HEK293 (cell line): ENCODE results near the gene NR3C2.

Experiments used
- REST ChIP-seq: fragments of 450-650 bp; formaldehyde crosslinking; IDR thresholded peaks from 2 replicates; pipeline ENCODE4 v1.5.1; 2016; ENCODE audit warnings: missing biosample characterization, missing genetic modification characterization
- YY2 ChIP-seq: fragments of 450-650 bp; formaldehyde crosslinking; IDR thresholded peaks from 2 replicates; pipeline ENCODE4 v1.5.1; 2016; ENCODE audit warnings: missing biosample characterization, missing genetic modification characterization
- ZBTB7A ChIP-seq: fragments of 450-650 bp; formaldehyde crosslinking; IDR thresholded peaks from 2 replicates; pipeline ENCODE4 v1.5.1; 2016; ENCODE audit warnings: low read depth, missing biosample characterization, missing genetic modification characterization
- ZNF140 ChIP-seq: fragments of 450-650 bp; formaldehyde crosslinking; IDR thresholded peaks from 2 replicates; pipeline ENCODE4 v1.5.1; 2016; ENCODE audit warnings: missing biosample characterization, missing genetic modification characterization
- ZNF211 ChIP-seq: fragments of 450-650 bp; formaldehyde crosslinking; IDR thresholded peaks from 2 replicates; pipeline ENCODE4 v1.5.1; 2016; ENCODE audit warnings: low read depth, missing biosample characterization, missing genetic modification characterization
- ZNF274 ChIP-seq, 2 experiments: fragments of 200-500 bp in 1 of 2; fragments of 450-650 bp in 1 of 2; sonication (Bioruptor generic) in 1 of 2; formaldehyde crosslinking in 1 of 2; IDR thresholded peaks; 2 replicates each; pipeline versions ENCODE4 v1.5.1 to v1.6.1; 2014 to 2016; ENCODE audit warnings: borderline replicate concordance in 1 of 2, inconsistent platforms in 1 of 2, low read length in 1 of 2, missing biosample characterization in 1 of 2, missing genetic modification characterization in 1 of 2
- ZNF350 ChIP-seq: fragments of 450-650 bp; formaldehyde crosslinking; IDR thresholded peaks from 2 replicates; pipeline ENCODE4 v1.5.0; 2017; ENCODE audit warnings: missing biosample characterization, mild to moderate bottlenecking, missing genetic modification characterization
- TF ChIP-seq, protein P1 (sequence below): fragments of 450-650 bp; formaldehyde crosslinking; IDR thresholded peaks from 2 replicates; pipeline ENCODE4 v1.5.1; 2016; ENCODE audit warnings: missing biosample characterization, missing genetic modification characterization

DNA sequence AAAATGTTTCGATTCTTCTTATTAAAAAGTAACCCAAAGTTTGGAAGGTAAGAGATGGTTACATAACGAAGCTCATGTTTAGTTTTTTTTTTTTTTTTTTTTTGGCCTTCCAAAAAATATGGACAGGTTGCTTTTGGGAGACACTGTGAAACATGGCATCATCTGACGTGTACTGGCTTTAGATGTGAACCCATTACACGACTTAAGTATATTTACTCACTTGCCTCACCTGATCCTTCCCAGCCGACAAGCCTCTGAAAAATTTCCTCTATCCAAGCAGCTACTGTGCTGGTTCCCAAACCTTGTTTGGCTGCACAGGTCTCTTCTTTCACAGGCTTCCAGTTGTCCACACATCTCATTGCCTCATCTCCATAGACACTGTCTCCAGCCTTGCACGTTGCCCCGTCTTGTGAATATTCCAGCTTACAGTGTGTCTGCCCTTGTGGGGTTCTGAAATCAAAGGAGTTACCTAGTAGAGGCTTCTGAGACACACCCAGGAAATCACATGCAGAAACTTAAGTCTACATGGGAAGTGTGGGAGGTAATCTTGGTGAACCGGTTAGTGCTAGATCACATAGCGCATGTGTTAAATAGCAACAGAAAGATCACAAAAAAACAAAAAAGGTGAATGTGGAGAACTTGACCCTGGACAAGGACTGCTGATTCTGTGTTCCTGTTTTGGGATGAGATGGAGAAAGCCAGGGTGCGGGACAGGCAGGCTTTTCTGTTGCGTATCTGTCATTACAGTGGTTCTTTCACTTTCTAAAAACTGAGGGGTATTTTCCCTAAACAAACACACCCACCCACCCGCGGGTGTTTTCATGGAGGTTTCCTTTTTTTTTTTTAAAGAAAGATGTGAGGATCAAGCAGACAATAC lies 381.7 kb downstream of the NR3C2 start:
- no peak for TF ChIP-seq ZNF140 (tag by site-specific recombination)
- TF ChIP-seq YY2 (tag by site-specific recombination), result no peak
- TF ChIP-seq, protein P1, sequence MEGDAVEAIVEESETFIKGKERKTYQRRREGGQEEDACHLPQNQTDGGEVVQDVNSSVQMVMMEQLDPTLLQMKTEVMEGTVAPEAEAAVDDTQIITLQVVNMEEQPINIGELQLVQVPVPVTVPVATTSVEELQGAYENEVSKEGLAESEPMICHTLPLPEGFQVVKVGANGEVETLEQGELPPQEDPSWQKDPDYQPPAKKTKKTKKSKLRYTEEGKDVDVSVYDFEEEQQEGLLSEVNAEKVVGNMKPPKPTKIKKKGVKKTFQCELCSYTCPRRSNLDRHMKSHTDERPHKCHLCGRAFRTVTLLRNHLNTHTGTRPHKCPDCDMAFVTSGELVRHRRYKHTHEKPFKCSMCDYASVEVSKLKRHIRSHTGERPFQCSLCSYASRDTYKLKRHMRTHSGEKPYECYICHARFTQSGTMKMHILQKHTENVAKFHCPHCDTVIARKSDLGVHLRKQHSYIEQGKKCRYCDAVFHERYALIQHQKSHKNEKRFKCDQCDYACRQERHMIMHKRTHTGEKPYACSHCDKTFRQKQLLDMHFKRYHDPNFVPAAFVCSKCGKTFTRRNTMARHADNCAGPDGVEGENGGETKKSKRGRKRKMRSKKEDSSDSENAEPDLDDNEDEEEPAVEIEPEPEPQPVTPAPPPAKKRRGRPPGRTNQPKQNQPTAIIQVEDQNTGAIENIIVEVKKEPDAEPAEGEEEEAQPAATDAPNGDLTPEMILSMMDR (tag by site-specific recombination), result no peak
- TF ChIP-seq ZNF211 (tag by site-specific recombination), result no peak
- TF ChIP-seq REST, result no peak
- no peak for TF ChIP-seq ZNF350 (tag by site-specific recombination)
- TF ChIP-seq ZBTB7A (tag by site-specific recombination), result no peak
- TF ChIP-seq ZNF274 (IDR thresholded peaks at IDR 0.05; ENCODE audit: low read length), result no peak
- TF ChIP-seq ZNF274 (tag by site-specific recombination; IDR thresholded peaks at IDR 0.05; ENCODE audit: borderline replicate concordance), result no peak
